ENCODE data around the gene DLGAP1.

GRCh38 chr18:4369705-4370104, 85.4 kb downstream of the DLGAP1 start:
- TF ChIP-seq RFX5 (IDR thresholded peaks at IDR 0.05; ENCODE audit: low read depth, low read length) (no peak), MAFK (conservative IDR thresholded peaks at IDR 0.05 in 1 of 2, IDR thresholded peaks at IDR 0.05 in 1 of 2; ENCODE audit: low read length in 2 of 2) (no peak), ZNF274 (CRISPR knock-in tag; IDR thresholded peaks at IDR 0.05) (no peak), NFRKB (IDR thresholded peaks at IDR 0.05) (no peak), CTCF (CRISPR knock-in tag; IDR thresholded peaks at IDR 0.05) (no peak), DBP (CRISPR knock-in tag; IDR thresholded peaks at IDR 0.05; ENCODE audit: not compliant biosample characterization) (no peak), ELF1 (CRISPR knock-in tag; IDR thresholded peaks at IDR 0.05) (no peak), MXI1 (IDR thresholded peaks at IDR 0.05; ENCODE audit: borderline replicate concordance, low read depth, low read length) (no peak), ETV6 (CRISPR knock-in tag; conservative IDR thresholded peaks at IDR 0.05) (no peak), ZBTB49 (CRISPR knock-in tag; IDR thresholded peaks at IDR 0.05; ENCODE audit: borderline replicate concordance) (no peak), ELK4 (CRISPR knock-in tag; IDR thresholded peaks at IDR 0.05; ENCODE audit: borderline replicate concordance) (no peak), SP4 (CRISPR knock-in tag; IDR thresholded peaks at IDR 0.05) (no peak)

Data from HepG2 (cell line).